K562 (cell line): ENCODE results near the gene NIPAL3. TPM values are rescaled to one million over a fixed set of nuclear protein-coding genes. Genes with fewer than 3 reads are reported as not detected.

Experiments used
- ATF7 ChIP-seq: fragments of 450-650 bp; IDR thresholded peaks from 2 replicates; pipeline ENCODE4 v1.7.1; 2014; ENCODE audit warnings: mild to moderate bottlenecking, moderate library complexity
- CXXC5 ChIP-seq: fragments of 250-450 bp; sonication (Bioruptor Pico); IDR thresholded peaks from 2 replicates; pipeline ENCODE4 v1.8.0; 2022; ENCODE audit warnings: inconsistent platforms, mild to moderate bottlenecking, moderate library complexity
- DMBX1 ChIP-seq: fragments of 250-450 bp; sonication (Bioruptor Pico); IDR thresholded peaks from 2 replicates; pipeline ENCODE4 v1.8.0; 2022; ENCODE audit warnings: inconsistent platforms, mild to moderate bottlenecking, moderate library complexity, borderline replicate concordance
- E2F3 ChIP-seq: fragments of 250-450 bp; sonication (Bioruptor Pico); IDR thresholded peaks from 2 replicates; pipeline ENCODE4 v1.4.0; 2020; ENCODE audit warnings: mild to moderate bottlenecking
- GTF2E2 ChIP-seq: fragments of 200-800 bp; sonication (Bioruptor generic); IDR thresholded peaks from 2 replicates; pipeline ENCODE4 v1.6.1; 2016; ENCODE audit warnings: missing genetic modification characterization, missing compliant biosample characterization
- HCFC1 ChIP-seq: IDR thresholded peaks from 2 replicates; pipeline ENCODE4 v1.6.1; 2012; ENCODE audit warnings: low read depth, low read length, improper control_type of control experiment
- HNRNPK ChIP-seq: fragments of 200-400 bp; formaldehyde crosslinking; IDR thresholded peaks from one replicate; pipeline ENCODE4 v1.6.1; 2018; ENCODE audit warnings: mild to moderate bottlenecking, low read depth, low read length; ENCODE audit not compliant: poor library complexity, severe bottlenecking
- MAFF ChIP-seq: IDR thresholded peaks from 2 replicates; pipeline ENCODE4 v1.6.1; 2012; ENCODE audit warnings: low read length, improper control_type of control experiment
- NELFE ChIP-seq: IDR thresholded peaks from 2 replicates; pipeline ENCODE4 v1.6.1; 2011; ENCODE audit warnings: mild to moderate bottlenecking; ENCODE audit not compliant: insufficient read depth, insufficient read length
- NONO ChIP-seq, 2 experiments: fragments of 200-400 bp in 1 of 2; fragments of 450-650 bp in 1 of 2; formaldehyde crosslinking in 1 of 2; IDR thresholded peaks; 2 replicates each; pipeline ENCODE4 v1.6.1; 2017; ENCODE audit warnings: low read depth in 2 of 2, mild to moderate bottlenecking in 2 of 2, moderate library complexity in 2 of 2, low read length in 1 of 2
- RB1 ChIP-seq: fragments of 450-650 bp; IDR thresholded peaks from 2 replicates; pipeline ENCODE4 v1.6.1; 2017; ENCODE audit warnings: low read depth, mild to moderate bottlenecking
- SMAD4 ChIP-seq: fragments of 250-450 bp; sonication (Bioruptor Pico); conservative IDR thresholded peaks from 2 replicates; pipeline ENCODE4 v1.8.0; 2021; ENCODE audit warnings: inconsistent platforms, mild to moderate bottlenecking, moderate library complexity
- SNIP1 ChIP-seq: fragments of 450-650 bp; IDR thresholded peaks from 2 replicates; pipeline ENCODE4 v1.7.1; 2017; ENCODE audit warnings: low read depth, mild to moderate bottlenecking
- ZC3H11A ChIP-seq: IDR thresholded peaks from 2 replicates; pipeline ENCODE4 v1.6.1; 2012; ENCODE audit warnings: low read depth, low read length, improper control_type of control experiment
- polyA plus RNA-seq, 8 experiments: library from polyadenylated mRNA; depleted of rRNA in 4 of 8; stranded (reverse) in 5 of 8; unstranded in 3 of 8; fragments of >200 nt; fragmentation: Nextera tagmentation in 2 of 8; fragmentation: Illumina TruSeq in 1 of 8; extraction: Ambion mirVana in 2 of 8; extraction: Trizol in 1 of 8; gene quantifications; 2 replicates each; pipeline versions ENCODE4 v1.2.1 to v1.2.3, GENCODE V29; 2011 to 2014; ENCODE audit warnings: inconsistent platforms in 1 of 8, missing spikeins in 1 of 8
- total RNA-seq, 7 experiments: library from RNA; depleted of rRNA in 6 of 7; stranded (reverse); fragments of >200 nt in 6 of 7; fragmentation: Illumina TruSeq in 2 of 7; extraction: Trizol in 2 of 7; gene quantifications; 2 replicates each; pipeline versions ENCODE4 v1.2.1 to v1.2.3, GENCODE V29; 2011 to 2021; ENCODE audit warnings: low replicate concordance in 1 of 7
- TF ChIP-seq, protein P1 (sequence below): fragments of 250-450 bp; sonication (Bioruptor Pico); IDR thresholded peaks from 2 replicates; pipeline ENCODE4 v1.4.0; 2020
- TF ChIP-seq, protein P2 (sequence below): IDR thresholded peaks from 3 replicates; pipeline ENCODE4 v1.6.1; 2011; ENCODE audit warnings: borderline replicate concordance, mild to moderate bottlenecking; ENCODE audit not compliant: insufficient read length, insufficient read depth
- TF ChIP-seq, protein P3 (sequence below), 2 experiments: IDR thresholded peaks; 2 replicates each; pipeline ENCODE4 v1.6.1; 2011; ENCODE audit warnings: borderline replicate concordance in 1 of 2, control low read depth in 1 of 2, low read depth in 1 of 2, low read length in 1 of 2, mild to moderate bottlenecking in 1 of 2, mixed read lengths in 1 of 2, moderate library complexity in 1 of 2; ENCODE audit not compliant: insufficient read depth in 1 of 2, insufficient read length in 1 of 2, poor library complexity in 1 of 2, severe bottlenecking in 1 of 2; ENCODE audit errors: extremely low read depth in 1 of 2
- TF ChIP-seq, protein P4 (sequence below): sonication (generic); formaldehyde crosslinking; IDR thresholded peaks from 2 replicates; pipeline ENCODE4 v1.8.0; 2022; ENCODE audit warnings: mild to moderate bottlenecking, missing genetic modification reagents
- TF ChIP-seq, protein P5 (sequence below): sonication (generic); formaldehyde crosslinking; IDR thresholded peaks from 2 replicates; pipeline ENCODE4 v1.8.0; 2023; ENCODE audit warnings: mild to moderate bottlenecking, missing genetic modification reagents

NIPAL3 gene
- total and polyA plus RNA-seq, 9 of the 15 experiments (the other 6 are each of a cell fraction or from before 2014, with no cell fraction given): 10.5 to 26.3 (median 16.0) TPM

DNA sequence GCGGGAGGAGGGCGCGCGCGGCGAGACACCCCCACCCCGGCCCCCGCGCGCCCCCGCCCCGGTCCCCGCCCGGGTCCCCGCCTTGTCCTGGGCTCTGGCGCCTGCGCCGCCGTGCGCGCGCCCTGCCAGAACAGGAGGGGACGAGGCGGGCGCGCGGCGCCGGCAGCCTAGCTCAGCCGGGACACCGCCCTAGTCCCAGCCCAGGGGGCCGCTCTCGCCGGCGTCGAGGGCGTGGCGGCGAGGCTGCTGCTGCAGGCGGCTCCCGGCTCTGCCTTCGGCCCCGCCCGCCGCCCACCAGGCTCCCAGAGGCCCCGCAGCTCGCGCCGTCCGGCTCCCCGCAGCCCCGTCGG is 87.1 kb downstream of the NIPAL3 start, which contains the start of gene RCAN3 (continued):
- TF ChIP-seq, protein P1, sequence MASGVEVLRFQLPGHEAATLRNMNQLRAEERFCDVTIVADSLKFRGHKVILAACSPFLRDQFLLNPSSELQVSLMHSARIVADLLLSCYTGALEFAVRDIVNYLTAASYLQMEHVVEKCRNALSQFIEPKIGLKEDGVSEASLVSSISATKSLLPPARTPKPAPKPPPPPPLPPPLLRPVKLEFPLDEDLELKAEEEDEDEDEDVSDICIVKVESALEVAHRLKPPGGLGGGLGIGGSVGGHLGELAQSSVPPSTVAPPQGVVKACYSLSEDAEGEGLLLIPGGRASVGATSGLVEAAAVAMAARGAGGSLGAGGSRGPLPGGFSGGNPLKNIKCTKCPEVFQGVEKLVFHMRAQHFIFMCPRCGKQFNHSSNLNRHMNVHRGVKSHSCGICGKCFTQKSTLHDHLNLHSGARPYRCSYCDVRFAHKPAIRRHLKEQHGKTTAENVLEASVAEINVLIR (CRISPR knock-in tag): no peak
- TF ChIP-seq, protein P2, sequence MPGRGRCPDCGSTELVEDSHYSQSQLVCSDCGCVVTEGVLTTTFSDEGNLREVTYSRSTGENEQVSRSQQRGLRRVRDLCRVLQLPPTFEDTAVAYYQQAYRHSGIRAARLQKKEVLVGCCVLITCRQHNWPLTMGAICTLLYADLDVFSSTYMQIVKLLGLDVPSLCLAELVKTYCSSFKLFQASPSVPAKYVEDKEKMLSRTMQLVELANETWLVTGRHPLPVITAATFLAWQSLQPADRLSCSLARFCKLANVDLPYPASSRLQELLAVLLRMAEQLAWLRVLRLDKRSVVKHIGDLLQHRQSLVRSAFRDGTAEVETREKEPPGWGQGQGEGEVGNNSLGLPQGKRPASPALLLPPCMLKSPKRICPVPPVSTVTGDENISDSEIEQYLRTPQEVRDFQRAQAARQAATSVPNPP: no peak
- TF ChIP-seq HNRNPK (no peak), GTF2E2 (tag) (0 out of 2 replicates have a peak, but pooled peaks have one; percentile 23), NONO (IDR thresholded peaks at IDR 0.05; ENCODE audit: low read depth in 2 of 2, low read length in 1 of 2) (peak in 1 of 2 experiments; percentile 73; a peak in 1 of 4 replicates), SNIP1 (no peak), SMAD4 (peak; percentile 49; the same call in 1 of the 2 replicates), RB1 (peak; percentile 69), HCFC1 (no peak), E2F3 (CRISPR knock-in tag) (no peak), MAFF (no peak), CXXC5 (peak; percentile 58), DMBX1 (no peak), NELFE (no peak), ZC3H11A (no peak), ATF7 (no peak)
- TF ChIP-seq, protein P3, sequence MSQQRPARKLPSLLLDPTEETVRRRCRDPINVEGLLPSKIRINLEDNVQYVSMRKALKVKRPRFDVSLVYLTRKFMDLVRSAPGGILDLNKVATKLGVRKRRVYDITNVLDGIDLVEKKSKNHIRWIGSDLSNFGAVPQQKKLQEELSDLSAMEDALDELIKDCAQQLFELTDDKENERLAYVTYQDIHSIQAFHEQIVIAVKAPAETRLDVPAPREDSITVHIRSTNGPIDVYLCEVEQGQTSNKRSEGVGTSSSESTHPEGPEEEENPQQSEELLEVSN (IDR thresholded peaks at IDR 0.05; ENCODE audit: borderline replicate concordance in 1 of 2, extremely low read depth in 1 of 2, insufficient read depth in 1 of 2, insufficient read length in 1 of 2, low read depth in 1 of 2, low read length in 1 of 2, poor library complexity in 1 of 2, severe bottlenecking in 1 of 2): peak; percentile 26 to 71
- TF ChIP-seq, protein P4, sequence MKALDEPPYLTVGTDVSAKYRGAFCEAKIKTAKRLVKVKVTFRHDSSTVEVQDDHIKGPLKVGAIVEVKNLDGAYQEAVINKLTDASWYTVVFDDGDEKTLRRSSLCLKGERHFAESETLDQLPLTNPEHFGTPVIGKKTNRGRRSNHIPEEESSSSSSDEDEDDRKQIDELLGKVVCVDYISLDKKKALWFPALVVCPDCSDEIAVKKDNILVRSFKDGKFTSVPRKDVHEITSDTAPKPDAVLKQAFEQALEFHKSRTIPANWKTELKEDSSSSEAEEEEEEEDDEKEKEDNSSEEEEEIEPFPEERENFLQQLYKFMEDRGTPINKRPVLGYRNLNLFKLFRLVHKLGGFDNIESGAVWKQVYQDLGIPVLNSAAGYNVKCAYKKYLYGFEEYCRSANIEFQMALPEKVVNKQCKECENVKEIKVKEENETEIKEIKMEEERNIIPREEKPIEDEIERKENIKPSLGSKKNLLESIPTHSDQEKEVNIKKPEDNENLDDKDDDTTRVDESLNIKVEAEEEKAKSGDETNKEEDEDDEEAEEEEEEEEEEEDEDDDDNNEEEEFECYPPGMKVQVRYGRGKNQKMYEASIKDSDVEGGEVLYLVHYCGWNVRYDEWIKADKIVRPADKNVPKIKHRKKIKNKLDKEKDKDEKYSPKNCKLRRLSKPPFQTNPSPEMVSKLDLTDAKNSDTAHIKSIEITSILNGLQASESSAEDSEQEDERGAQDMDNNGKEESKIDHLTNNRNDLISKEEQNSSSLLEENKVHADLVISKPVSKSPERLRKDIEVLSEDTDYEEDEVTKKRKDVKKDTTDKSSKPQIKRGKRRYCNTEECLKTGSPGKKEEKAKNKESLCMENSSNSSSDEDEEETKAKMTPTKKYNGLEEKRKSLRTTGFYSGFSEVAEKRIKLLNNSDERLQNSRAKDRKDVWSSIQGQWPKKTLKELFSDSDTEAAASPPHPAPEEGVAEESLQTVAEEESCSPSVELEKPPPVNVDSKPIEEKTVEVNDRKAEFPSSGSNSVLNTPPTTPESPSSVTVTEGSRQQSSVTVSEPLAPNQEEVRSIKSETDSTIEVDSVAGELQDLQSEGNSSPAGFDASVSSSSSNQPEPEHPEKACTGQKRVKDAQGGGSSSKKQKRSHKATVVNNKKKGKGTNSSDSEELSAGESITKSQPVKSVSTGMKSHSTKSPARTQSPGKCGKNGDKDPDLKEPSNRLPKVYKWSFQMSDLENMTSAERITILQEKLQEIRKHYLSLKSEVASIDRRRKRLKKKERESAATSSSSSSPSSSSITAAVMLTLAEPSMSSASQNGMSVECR (CRISPR knock-in tag): no peak
- TF ChIP-seq, protein P5, sequence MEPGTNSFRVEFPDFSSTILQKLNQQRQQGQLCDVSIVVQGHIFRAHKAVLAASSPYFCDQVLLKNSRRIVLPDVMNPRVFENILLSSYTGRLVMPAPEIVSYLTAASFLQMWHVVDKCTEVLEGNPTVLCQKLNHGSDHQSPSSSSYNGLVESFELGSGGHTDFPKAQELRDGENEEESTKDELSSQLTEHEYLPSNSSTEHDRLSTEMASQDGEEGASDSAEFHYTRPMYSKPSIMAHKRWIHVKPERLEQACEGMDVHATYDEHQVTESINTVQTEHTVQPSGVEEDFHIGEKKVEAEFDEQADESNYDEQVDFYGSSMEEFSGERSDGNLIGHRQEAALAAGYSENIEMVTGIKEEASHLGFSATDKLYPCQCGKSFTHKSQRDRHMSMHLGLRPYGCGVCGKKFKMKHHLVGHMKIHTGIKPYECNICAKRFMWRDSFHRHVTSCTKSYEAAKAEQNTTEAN (CRISPR knock-in tag): no peak
